LNCaP clone FGC (cell line): ENCODE measurements around the gene SGCG.
"Not testable (repeated sequence)": the region's sequence is repeated elsewhere in the genome, so short reads cannot be mapped to it uniquely, and the experiment has no call there.

Source experiments
- DNase-seq: peaks from one replicate; pipeline ENCODE4 v3.0.0-alpha.2; 2011; ENCODE audit warnings: low read depth
- H3K4me3 ChIP-seq: 2 replicates; pipeline ENCODE4 v1.5.1; 2011; ENCODE audit warnings: mild to moderate bottlenecking, low read depth, low read length, control low read depth
- TF ChIP-seq, protein P1 (sequence below): IDR thresholded peaks from 2 replicates; pipeline ENCODE4 v1.5.1; 2012; ENCODE audit warnings: mild to moderate bottlenecking; ENCODE audit not compliant: control insufficient read depth, insufficient read depth; ENCODE audit errors: extremely low read depth

Gene SGCG, protein sequence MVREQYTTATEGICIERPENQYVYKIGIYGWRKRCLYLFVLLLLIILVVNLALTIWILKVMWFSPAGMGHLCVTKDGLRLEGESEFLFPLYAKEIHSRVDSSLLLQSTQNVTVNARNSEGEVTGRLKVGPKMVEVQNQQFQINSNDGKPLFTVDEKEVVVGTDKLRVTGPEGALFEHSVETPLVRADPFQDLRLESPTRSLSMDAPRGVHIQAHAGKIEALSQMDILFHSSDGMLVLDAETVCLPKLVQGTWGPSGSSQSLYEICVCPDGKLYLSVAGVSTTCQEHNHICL

DNA sequence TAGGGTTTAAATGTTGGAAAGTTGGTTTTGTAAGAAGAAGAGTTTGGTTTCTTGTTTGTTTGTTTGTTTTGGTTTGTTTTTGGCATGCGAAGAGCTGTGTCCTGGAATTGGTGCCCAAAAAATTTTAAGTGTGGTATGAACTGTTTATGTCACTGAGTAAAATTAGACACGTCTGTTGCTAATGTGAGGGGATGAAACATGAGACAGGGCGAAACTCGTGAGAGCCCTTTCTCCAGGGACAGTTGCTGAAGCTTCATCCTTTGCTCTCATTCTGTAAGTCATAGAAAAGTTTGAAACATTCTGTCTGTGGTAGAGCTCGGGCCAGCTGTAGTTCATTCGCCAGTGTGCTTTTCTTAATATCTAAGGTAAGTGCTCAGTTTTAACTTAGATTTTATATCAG is at the start of gene SGCG:
TSS of gene SGCG (plus strand) at position 269 of the 400 bp plus-strand sequence. CDS start 22,716 bp downstream, outside the sequence.
- H3K4me3 ChIP-seq, result no peak within 1 kb of the TSS
- no peak for DNase-seq
- TF ChIP-seq, protein P1, sequence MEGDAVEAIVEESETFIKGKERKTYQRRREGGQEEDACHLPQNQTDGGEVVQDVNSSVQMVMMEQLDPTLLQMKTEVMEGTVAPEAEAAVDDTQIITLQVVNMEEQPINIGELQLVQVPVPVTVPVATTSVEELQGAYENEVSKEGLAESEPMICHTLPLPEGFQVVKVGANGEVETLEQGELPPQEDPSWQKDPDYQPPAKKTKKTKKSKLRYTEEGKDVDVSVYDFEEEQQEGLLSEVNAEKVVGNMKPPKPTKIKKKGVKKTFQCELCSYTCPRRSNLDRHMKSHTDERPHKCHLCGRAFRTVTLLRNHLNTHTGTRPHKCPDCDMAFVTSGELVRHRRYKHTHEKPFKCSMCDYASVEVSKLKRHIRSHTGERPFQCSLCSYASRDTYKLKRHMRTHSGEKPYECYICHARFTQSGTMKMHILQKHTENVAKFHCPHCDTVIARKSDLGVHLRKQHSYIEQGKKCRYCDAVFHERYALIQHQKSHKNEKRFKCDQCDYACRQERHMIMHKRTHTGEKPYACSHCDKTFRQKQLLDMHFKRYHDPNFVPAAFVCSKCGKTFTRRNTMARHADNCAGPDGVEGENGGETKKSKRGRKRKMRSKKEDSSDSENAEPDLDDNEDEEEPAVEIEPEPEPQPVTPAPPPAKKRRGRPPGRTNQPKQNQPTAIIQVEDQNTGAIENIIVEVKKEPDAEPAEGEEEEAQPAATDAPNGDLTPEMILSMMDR, result no peak

DNA sequence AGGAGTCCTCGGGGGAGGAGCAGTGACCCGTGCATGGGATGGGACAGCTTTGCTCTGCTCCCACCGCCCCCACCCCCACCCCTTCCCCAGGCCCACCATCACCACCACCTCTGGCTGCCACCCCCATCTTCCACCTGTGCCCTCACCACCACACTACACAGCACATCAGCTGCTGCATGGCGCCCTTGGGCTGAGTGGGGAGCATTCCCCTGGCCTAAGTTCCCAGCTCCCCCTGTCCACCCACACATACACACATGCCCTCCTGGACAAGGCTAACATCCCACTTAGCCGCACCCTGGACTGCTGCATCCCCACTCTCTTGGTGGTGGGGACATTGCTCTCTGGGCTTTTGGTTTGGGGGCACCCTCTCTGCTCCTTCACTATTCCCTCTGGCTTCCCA is 46.2 kb upstream of the SGCG start:
- no peak for DNase-seq
- TF ChIP-seq, protein P1, result no peak
- H3K4me3 ChIP-seq, result no peak overlapping the region

DNA sequence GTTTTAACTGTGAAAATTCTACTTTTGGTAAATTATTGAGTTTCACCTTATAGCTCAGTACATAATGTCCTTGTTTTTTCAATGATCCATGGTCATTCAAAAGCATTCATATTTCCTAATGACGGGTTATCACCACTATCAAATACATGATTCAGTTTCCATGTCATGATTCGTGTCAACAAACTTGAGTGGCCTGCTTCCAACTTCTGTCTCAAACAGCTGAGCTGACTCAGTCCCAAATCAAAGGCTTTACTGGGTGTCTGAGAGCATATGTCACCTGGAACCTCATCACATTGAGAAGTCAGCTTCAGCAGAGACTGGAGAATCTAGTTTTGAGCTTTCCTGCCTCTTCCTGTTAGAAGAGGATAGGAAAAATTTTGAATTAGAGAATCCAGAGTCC is 40.3 kb upstream of the SGCG start:
- H3K4me3 ChIP-seq, result no peak overlapping the region
- TF ChIP-seq, protein P1, result no peak
- peak; percentile 28 for DNase-seq

DNA sequence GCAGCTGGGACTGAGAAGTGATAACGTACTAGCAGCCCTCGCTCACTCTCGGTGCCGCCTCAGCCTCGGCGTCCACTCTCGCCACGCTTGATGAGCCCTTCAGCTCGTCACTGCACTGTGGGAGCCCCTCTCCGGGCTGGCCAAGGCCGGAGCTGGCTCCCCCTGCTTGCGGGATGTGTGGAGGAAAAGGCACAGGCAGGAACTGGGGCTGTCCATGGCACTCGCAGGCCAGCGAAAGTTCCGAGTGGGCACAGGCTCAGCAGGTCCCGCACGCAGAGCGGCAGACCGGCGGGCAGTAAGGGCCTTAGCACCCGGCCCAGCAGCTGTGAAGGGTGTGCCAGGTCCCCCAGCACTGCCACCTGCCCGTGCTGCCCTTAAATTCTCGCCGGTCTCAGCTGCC is 38.8 kb upstream of the SGCG start:
- no peak overlapping the region for H3K4me3 ChIP-seq
- TF ChIP-seq, protein P1, result no peak
- no peak for DNase-seq

DNA sequence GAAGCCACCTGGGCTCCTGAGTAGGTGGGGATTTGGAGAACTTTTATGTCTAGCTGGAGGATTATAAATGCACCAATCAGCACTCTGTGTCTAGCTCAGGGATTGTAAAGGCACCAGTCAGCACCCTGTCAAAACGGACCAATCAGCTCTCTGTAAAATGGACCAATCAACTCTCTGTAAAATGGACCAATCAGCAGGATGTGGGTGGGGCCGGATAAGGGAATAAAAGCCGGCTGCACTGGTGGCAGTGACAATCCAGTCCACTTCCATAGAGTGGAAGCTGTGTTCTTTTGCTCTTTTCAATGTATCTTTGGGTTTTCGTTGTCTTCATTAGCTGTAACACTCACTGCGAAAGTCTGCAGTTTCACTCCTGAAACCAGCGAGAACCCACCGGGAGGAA is 38.2 kb upstream of the SGCG start:
- H3K4me3 ChIP-seq, DNase-seq: not testable (repeated sequence)

DNA sequence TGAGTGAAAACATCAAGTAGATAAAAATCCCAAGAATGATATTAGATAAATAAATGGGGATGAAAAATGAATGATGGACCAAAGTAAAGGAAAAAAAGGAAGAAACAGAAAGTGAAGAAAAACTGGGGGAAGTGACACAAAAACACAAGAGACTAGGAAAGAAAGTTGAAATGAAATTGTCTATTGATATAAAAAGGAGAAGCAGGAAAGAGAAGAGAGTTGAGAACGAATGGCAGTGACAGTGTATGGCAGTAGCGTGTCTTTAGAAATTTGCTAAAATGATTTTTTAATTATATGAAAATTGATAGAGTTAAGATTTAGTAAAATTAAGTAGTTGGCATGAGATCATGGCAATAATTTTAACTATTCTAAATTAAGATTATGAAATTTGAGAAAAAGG is 36.3 kb upstream of the SGCG start:
- no peak overlapping the region for H3K4me3 ChIP-seq
- TF ChIP-seq, protein P1, result no peak
- DNase-seq, result no peak

DNA sequence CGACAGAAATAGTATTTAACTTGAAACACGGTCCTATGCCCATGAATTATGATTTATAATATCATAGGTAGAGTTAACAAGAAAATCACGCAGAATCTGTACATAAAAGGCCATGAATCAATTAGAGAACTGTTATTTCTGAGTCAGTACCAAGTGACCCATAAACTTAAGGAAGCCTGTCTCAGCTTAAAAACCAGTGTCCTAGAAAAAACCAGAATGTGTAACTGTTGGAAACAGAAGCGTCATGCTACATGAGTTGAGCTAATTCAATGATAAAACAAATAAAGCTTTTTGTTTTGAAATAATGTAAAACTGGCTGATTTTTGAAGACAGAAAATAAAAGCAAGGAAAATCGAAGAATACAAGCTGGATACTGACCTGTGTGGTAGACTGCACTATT is 34.8 kb upstream of the SGCG start:
- TF ChIP-seq, protein P1, result no peak
- no peak overlapping the region for H3K4me3 ChIP-seq
- DNase-seq, result no peak
